ENCODE results near the gene DDX52.

- no peak for TF ChIP-seq CTCF (conservative IDR thresholded peaks at IDR 0.05; ENCODE audit: low read depth in 2 of 2)
- no peak for TF ChIP-seq JUNB (IDR thresholded peaks at IDR 0.05; ENCODE audit: unreplicated experiment)
- no peak for TF ChIP-seq NANOG (IDR thresholded peaks at IDR 0.05; ENCODE audit: borderline replicate concordance)
- no peak for TF ChIP-seq POLR2AphosphoS5 (IDR thresholded peaks at IDR 0.05; ENCODE audit: low read depth)
- TF ChIP-seq REST (IDR thresholded peaks at IDR 0.05; ENCODE audit: unreplicated experiment), result no peak
- TF ChIP-seq ZNF462 (CRISPR knock-in tag; IDR thresholded peaks at IDR 0.05), result no peak
- TF ChIP-seq EZH2 (IDR thresholded peaks at IDR 0.05; ENCODE audit: low read depth, unreplicated experiment), result no peak
- TF ChIP-seq ZNF114 (CRISPR knock-in tag; IDR thresholded peaks at IDR 0.05), result no peak
- no peak for TF ChIP-seq EZH2phosphoT487 (IDR thresholded peaks at IDR 0.05; ENCODE audit: unreplicated experiment)
- TF ChIP-seq STAT1 (IDR thresholded peaks at IDR 0.05; ENCODE audit: unreplicated experiment), result no peak
- TF ChIP-seq CREB1 (CRISPR knock-in tag; IDR thresholded peaks at IDR 0.05; ENCODE audit: low read depth), result no peak
- TF ChIP-seq ETS1 (IDR thresholded peaks at IDR 0.05), result no peak
- TF ChIP-seq ZNF331 (CRISPR knock-in tag; IDR thresholded peaks at IDR 0.05; ENCODE audit: low read depth), result no peak
These were observed 79.0 kb downstream of the DDX52 start for GRCh38 chr17:37564252-37564651.

All from GM23338 (cell line).